ACC112 (cell line): ENCODE results near the gene FUT2.
"Not testable (repeated sequence)": the region's sequence is repeated elsewhere in the genome, so short reads cannot be mapped to it uniquely, and the experiment has no call there.

ENCODE experiments used
- H2AFZ ChIP-seq: fragments of 200-600 bp; sonication (generic); one replicate; pipeline ENCODE4 v1.6.0; 2017; ENCODE audit warnings: antibody characterized with exemption, low read length; ENCODE audit not compliant: unreplicated experiment
- H3K27ac ChIP-seq: fragments of 200-600 bp; sonication (generic); 2 replicates; pipeline ENCODE4 v1.5.1; 2014; ENCODE audit warnings: low read depth, mild to moderate bottlenecking, antibody characterized with exemption, low read length, moderate library complexity
- H3K27me3 ChIP-seq: fragments of 200-600 bp; sonication (generic); 2 replicates; pipeline ENCODE4 v1.6.1; 2014; ENCODE audit warnings: mild to moderate bottlenecking, antibody characterized with exemption, low read length, moderate library complexity, mixed read lengths; ENCODE audit not compliant: insufficient read depth
- H3K36me3 ChIP-seq: fragments of 200-600 bp; sonication (generic); 2 replicates; pipeline ENCODE4 v1.6.1; 2016; ENCODE audit warnings: mild to moderate bottlenecking, antibody characterized with exemption, low read length, moderate library complexity, mixed read lengths; ENCODE audit not compliant: insufficient read depth
- H3K4me1 ChIP-seq: fragments of 200-600 bp; sonication (generic); one replicate; pipeline ENCODE4 v1.6.1; 2016; ENCODE audit warnings: low read length, mixed read lengths; ENCODE audit not compliant: insufficient read depth, unreplicated experiment, control insufficient read depth
- H3K4me3 ChIP-seq: fragments of 200-600 bp; sonication (generic); 2 replicates; pipeline ENCODE4 v1.5.1; 2014; ENCODE audit warnings: mild to moderate bottlenecking, low read depth, low read length
- H3K79me2 ChIP-seq: fragments of 200-600 bp; sonication (generic); one replicate; pipeline ENCODE4 v1.6.0; 2016; ENCODE audit warnings: low read length; ENCODE audit not compliant: control insufficient read depth, unreplicated experiment, insufficient read depth

Gene FUT2

DNA sequence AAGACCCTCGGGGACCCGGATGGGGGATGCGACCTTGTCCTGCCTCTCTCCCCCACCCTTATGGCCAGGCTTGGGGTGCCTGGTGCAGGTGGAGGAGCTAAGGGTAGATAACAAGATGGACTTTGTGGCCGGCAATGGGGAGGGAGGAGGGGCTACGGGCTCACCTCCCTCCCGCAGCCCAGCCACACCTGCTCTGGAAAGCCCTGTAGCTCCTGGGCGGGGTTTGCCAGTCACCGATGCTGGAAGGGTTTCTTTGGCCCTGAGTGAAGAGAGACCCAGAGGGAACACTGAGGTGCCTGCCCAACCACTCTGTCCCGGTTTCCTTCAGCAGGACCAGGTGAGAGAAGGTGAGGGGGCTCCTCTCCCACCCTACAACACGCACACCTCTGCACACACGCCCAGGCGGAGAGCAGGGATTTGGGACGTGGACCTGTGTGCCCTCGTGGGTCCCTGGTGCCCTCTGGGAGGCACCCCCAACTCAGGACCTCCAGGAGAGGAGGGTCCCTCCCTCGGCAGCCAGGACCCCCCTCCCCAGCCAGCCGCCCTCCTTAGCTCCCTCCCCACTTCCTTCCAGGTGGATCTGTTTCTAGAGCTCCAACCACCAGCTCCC, at the start of gene FUT2:
Gene FUT2, plus strand, starts transcription at position 229 of the 610 bp plus-strand sequence. CDS start 6,986 bp downstream, outside the sequence.
- Histone ChIP-seq H3K27ac (no peak within 1 kb of the TSS), H3K4me3 (no peak within 1 kb of the TSS), H2AFZ (no peak within 1 kb of the TSS), H3K27me3 (no peaks in the 10 kb centered on the region; the same call in 1 of the 2 replicates), H3K4me1 (peaks cover 9% of the 10 kb centered on the region), H3K36me3 (no peaks in the 10 kb centered on the region), H3K79me2 (no peaks in the 10 kb centered on the region)

DNA sequence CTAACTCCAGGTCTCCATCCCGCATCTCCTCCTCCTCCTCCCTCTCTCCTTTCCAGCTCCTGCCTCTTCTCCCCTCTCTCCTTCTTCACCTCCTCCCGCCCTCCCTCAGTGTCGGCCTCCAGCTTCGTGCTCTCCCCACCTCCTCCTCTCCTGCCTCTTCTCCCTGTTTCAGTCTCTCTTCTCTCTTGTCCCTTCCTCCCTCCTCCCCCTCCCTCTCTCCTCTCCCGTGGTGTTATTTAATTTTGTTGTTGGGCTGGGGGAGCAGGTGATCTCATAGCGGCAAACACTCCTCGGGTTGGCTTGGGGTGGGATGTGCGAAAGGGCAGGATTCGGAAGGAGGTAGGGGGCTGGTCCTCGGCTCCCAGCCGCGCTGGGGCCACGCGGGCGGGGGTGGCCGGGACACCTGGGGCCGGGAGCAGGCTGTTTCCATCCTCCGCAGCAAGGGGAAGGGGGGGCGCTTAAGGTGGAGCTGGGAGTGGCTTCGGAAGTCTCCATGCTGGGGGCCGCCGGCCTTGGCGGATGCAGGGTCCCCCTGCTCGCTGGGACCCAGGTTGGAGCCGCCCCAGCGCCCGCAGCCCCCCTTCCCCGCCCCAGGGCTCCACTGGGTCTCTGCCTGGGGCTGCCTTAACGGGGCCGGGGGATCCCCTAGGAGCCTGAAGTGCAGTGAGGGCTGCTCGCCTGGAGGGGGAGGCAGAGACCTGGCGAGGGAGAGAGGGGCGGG, 49.6 kb upstream of the FUT2 start, which contains the start of gene CA11:
Gene CA11, minus strand, starts transcription at position 187 of the 721 bp plus-strand sequence. CDS start 555 bp downstream, outside the sequence.
- H2AFZ ChIP-seq, result peak within 1 kb of the TSS; percentile 59

DNA sequence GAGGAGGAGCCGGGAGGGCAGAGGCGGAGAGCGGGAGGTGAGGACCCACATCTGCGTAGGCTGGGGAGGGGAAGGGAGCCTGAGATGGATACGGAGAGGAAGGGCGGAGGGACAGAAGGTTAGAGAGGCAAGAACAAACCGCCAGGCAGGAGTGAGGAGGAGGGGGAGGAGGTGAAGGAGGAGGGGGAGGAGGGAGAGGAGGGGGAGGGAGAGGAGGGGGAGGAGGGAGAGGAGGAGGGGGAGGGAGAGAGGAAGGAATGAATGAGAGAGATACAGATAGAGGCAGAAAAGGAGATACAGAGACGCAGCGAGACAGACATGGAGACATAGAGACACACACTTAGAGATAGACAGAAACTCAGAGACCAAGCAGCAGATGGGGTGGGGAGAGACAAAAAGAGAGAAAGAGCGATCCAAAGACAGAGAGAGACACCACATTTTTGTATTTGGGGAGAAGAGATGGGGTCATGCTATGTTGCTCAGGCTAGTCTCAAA, 49.0 kb upstream of the FUT2 start:
- H3K27ac ChIP-seq, result no peak overlapping the region
- H3K4me1 ChIP-seq, result peaks cover 6% of the 10 kb centered on the region
- no peak overlapping the region for H2AFZ ChIP-seq
- no peaks in the 10 kb centered on the region for H3K27me3 ChIP-seq
- no peaks in the 10 kb centered on the region for H3K36me3 ChIP-seq
- H3K79me2 ChIP-seq, result no peaks in the 10 kb centered on the region
- H3K4me3 ChIP-seq, result peak overlapping the region; percentile 71

More for the DNA sequence above, 49.6 kb upstream of the FUT2 start, which contains the start of gene CA11:
- H3K4me1 ChIP-seq, result peaks cover 6% of the 10 kb centered on the region
- no peaks in the 10 kb centered on the region for H3K36me3 ChIP-seq
- no peaks in the 10 kb centered on the region for H3K27me3 ChIP-seq
- H3K27ac ChIP-seq, result no peak within 1 kb of the TSS
- peak within 1 kb of the TSS; percentile 71 for H3K4me3 ChIP-seq
- no peaks in the 10 kb centered on the region for H3K79me2 ChIP-seq

DNA sequence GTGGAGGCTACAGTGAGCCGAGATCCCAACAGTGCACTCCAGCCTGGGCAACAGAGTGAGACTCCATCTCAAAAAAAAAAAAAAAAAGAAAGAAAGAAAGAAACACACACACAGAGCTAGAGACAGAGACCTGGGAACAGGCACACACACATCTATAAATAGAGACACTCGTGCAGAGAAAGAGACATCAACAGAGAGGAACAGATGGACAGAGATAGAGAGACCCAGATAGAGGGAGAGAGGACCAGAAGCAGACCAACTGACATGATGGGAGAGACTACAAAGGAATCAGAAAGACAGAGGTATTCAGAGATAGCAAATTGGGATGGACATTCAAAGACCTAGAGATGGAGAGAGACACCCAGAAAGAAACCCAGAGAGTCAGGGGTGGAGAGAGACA, 47.6 kb upstream of the FUT2 start:
- no peaks in the 10 kb centered on the region for H3K79me2 ChIP-seq
- no peak overlapping the region for H3K4me3 ChIP-seq
- no peaks in the 10 kb centered on the region for H3K36me3 ChIP-seq
- peaks cover 6% of the 10 kb centered on the region for H3K4me1 ChIP-seq
- no peak overlapping the region for H2AFZ ChIP-seq
- H3K27me3 ChIP-seq, result no peaks in the 10 kb centered on the region
- H3K27ac ChIP-seq, result no peak overlapping the region

DNA sequence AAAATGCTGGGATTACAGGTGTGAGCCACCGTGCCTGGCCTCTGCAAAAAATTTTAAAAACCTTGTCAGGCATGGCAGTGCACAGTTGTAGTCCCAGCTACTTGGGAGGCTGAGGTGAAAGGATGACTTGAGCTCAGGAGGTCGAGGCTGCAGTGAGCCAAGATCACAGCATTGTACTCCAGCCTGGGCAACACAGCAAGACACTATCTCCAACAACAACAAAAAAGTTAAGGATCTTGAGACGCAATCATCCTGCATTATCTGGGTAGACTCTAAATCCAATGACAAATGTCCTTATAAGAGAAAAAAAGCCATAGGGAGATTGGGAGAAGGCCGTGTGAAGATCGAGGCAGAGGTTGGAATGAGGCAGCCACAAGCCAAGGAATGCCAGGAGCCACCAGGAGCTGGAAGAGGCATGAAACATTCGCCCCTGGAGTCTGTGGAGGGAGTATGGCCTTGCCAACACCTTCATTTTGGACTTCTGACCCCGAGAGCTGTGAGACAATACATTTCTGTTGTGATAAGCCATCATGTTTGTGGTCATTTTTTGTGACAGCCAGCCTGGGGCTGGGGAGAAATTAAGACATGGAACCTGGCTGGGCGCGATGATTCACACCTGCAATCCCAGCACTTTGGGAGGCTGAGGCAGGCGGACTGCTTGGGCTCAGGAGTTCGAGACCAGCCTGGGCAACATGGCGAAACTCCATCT, 44.6 kb upstream of the FUT2 start:
- H3K27ac ChIP-seq, result no peak overlapping the region
- H2AFZ ChIP-seq, result no peak overlapping the region
- H3K79me2 ChIP-seq, result no peaks in the 10 kb centered on the region
- no peaks in the 10 kb centered on the region for H3K36me3 ChIP-seq
- H3K4me3 ChIP-seq, result no peak overlapping the region
- H3K4me1 ChIP-seq, result peaks cover 3% of the 10 kb centered on the region
- H3K27me3 ChIP-seq, result no peaks in the 10 kb centered on the region

DNA sequence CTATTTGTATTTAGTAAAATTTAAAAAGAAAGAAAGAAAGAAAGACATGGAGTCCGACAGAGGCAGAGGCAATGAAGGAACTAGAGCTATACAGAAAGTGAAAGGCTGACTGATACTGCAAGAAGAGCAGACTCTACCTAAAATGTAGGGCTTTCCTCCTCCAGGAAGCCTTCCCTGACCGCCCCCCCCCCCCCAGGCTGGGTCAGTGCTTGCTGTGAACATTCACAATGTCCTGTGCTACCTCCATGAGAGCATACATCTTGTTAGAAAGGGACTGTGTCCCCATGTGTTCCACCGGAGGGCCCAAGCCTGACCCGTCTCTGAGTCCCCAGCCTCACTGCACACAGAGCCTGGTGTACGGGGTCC, 44.1 kb upstream of the FUT2 start:
- H3K36me3 ChIP-seq, result no peaks in the 10 kb centered on the region
- no peaks in the 10 kb centered on the region for H3K27me3 ChIP-seq
- no peak overlapping the region for H3K27ac ChIP-seq
- no peak overlapping the region for H3K4me3 ChIP-seq
- H2AFZ ChIP-seq, result no peak overlapping the region
- H3K79me2 ChIP-seq, result no peaks in the 10 kb centered on the region
- peaks cover 3% of the 10 kb centered on the region for H3K4me1 ChIP-seq

DNA sequence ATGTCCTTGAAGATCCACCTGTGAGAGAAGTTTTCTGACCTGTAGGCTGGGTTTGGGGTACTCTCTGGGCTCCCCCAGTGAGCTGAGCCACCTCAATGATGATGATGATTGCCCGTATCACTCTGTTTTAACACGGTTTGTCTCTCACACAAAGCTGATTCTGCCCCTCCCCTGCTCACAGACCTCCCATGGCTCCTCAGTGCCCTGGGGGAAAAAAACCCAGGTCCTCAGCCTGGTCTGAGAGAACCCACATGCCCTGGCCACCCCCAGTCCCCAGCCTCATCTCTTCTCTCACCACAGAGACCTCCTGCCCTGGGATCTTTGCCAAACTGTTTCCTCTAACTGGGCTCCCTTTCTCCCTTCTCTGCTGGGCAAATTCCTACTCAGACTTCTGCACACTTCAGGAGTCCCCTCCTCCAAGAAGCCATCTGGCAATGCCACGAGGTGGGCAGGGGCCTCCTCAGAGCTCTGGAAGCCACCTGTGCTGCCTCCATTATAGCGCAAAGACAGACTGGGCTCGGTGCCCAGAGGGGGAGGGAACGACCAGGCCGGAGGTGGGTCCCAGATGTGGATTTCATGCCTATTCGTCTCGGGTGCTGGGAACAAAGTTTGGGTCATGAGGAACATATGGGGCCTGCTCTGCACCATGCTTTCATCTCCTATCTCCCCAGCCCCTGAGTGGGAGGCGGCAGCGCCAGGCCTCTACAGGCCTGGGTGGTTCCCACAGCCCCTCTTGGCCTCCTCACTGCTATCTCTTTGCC, 41.3 kb upstream of the FUT2 start:
- no peaks in the 10 kb centered on the region for H3K4me1 ChIP-seq
- no peaks in the 10 kb centered on the region for H3K36me3 ChIP-seq
- H2AFZ ChIP-seq, result no peak overlapping the region
- H3K27ac ChIP-seq, result no peak overlapping the region
- no peak overlapping the region for H3K4me3 ChIP-seq
- H3K27me3 ChIP-seq, result no peaks in the 10 kb centered on the region
- no peaks in the 10 kb centered on the region for H3K79me2 ChIP-seq

DNA sequence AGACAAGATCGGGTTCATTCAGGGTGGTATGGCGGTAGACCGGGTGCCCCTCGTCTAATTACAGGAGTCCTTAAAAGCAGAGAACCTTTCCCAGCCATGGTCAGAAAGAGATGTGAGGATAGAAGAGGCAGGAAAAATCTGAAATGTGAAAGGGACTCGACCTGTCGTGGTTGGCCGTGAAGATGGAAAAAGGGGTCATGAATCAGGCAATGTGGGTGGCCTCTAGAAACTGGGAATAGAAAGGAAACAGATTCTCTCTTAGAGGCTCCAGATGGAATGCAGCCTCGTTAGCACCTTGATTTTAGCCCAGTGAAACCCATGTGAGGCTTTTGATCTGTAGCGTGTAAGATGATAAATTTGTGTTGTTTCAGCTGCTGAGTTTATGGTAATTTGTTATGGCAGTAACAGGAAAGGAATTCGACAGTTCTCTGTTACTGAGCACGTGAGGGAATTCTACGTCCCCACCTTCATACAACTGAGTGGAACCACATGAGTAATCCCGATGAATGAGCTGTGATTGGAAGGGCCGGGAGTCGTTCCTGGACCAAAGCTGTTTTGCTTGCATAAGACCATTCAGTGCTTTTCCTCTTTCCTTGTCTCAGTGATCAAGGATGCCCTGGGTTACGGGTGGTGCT, 38.8 kb upstream of the FUT2 start:
- H2AFZ ChIP-seq, result no peak overlapping the region
- no peak overlapping the region for H3K4me3 ChIP-seq
- no peaks in the 10 kb centered on the region for H3K4me1 ChIP-seq
- H3K27me3 ChIP-seq, result no peaks in the 10 kb centered on the region
- no peak overlapping the region for H3K27ac ChIP-seq
- no peaks in the 10 kb centered on the region for H3K36me3 ChIP-seq
- H3K79me2 ChIP-seq, result no peaks in the 10 kb centered on the region

DNA sequence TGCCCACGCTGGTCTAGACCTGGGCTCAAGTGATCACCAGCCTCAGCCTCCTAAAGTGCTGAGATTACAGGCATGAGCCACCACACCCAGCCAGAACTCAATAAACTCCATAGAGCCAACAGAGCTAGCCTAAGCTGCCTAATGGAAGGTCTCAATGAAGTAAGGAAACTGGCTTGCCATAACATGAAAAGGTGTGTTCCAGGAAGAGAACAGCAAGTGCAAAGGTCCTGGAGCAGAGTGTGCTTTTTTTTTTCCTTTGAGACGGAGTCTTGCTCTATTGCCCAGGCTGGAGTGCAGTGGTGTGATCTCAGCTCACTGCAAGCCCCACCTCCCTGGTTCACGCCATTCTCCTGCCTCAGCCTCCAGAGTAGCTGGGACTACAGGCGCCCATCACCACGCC, 37.9 kb upstream of the FUT2 start:
- not testable (repeated sequence) for H3K4me3 ChIP-seq, H3K79me2 ChIP-seq, H3K4me1 ChIP-seq

DNA sequence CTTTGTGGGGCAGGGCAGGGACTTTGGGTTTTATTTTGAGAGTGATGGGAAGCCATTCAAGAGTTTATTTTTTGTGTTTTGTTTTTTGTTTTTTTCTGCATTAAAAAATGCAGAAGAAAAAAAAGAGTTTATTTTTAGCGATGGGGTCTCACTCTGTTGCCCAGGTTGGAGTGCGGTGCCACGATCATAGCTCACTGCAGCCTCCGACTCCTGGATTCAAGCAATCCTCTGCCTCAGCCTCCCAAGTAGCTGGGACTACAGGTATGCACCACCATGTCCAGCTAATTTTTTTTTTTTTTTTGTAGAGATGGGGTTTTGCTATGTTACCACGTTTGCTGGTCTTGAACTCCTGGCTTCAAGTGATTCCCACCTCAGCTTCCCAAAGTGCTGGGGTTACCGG, 37.3 kb upstream of the FUT2 start:
- H3K79me2 ChIP-seq, result no peaks in the 10 kb centered on the region
- no peaks in the 10 kb centered on the region for H3K4me1 ChIP-seq
- no peaks in the 10 kb centered on the region for H3K36me3 ChIP-seq
- no peak overlapping the region for H3K4me3 ChIP-seq
- no peak overlapping the region for H2AFZ ChIP-seq
- no peaks in the 10 kb centered on the region for H3K27me3 ChIP-seq
- no peak overlapping the region for H3K27ac ChIP-seq

More for the DNA sequence above, 37.9 kb upstream of the FUT2 start:
- H3K27ac ChIP-seq, H3K36me3 ChIP-seq, H3K27me3 ChIP-seq, H2AFZ ChIP-seq: not testable (repeated sequence)
